Measurements from ENCODE around the gene LUZP4. TPM values are rescaled to one million over a fixed set of nuclear protein-coding genes. Genes with fewer than 3 reads are reported as not detected.
A peak's percentile ranks its signal among the peaks of the same experiment; 100 is the strongest.

Gene LUZP4
- total and polyA plus RNA-seq, 10 of the 15 experiments (the other 5 are each of a cell fraction or from before 2014, with no cell fraction given): not detected

- TF ChIP-seq, protein P1, sequence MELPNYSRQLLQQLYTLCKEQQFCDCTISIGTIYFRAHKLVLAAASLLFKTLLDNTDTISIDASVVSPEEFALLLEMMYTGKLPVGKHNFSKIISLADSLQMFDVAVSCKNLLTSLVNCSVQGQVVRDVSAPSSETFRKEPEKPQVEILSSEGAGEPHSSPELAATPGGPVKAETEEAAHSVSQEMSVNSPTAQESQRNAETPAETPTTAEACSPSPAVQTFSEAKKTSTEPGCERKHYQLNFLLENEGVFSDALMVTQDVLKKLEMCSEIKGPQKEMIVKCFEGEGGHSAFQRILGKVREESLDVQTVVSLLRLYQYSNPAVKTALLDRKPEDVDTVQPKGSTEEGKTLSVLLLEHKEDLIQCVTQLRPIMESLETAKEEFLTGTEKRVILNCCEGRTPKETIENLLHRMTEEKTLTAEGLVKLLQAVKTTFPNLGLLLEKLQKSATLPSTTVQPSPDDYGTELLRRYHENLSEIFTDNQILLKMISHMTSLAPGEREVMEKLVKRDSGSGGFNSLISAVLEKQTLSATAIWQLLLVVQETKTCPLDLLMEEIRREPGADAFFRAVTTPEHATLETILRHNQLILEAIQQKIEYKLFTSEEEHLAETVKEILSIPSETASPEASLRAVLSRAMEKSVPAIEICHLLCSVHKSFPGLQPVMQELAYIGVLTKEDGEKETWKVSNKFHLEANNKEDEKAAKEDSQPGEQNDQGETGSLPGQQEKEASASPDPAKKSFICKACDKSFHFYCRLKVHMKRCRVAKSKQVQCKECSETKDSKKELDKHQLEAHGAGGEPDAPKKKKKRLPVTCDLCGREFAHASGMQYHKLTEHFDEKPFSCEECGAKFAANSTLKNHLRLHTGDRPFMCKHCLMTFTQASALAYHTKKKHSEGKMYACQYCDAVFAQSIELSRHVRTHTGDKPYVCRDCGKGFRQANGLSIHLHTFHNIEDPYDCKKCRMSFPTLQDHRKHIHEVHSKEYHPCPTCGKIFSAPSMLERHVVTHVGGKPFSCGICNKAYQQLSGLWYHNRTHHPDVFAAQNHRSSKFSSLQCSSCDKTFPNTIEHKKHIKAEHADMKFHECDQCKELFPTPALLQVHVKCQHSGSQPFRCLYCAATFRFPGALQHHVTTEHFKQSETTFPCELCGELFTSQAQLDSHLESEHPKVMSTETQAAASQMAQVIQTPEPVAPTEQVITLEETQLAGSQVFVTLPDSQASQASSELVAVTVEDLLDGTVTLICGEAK (IDR thresholded peaks at IDR 0.05; ENCODE audit: borderline replicate concordance): no peak
- TF ChIP-seq CHD1 (IDR thresholded peaks at IDR 0.05; ENCODE audit: low read depth, low read length): no peak
- TF ChIP-seq ZBTB4 (CRISPR knock-in tag; IDR thresholded peaks at IDR 0.05): no peak
- no peak for TF ChIP-seq NFXL1 (IDR thresholded peaks at IDR 0.05; ENCODE audit: borderline replicate concordance)
Measured at GRCh38 chrX:115259238-115259875, 30.2 kb upstream of the LUZP4 start (continued).

GRCh38 chrX:115260330-115260729 is 29.2 kb upstream of the LUZP4 start:
- Histone ChIP-seq H4K20me1 (ENCODE audit: control insufficient read depth, insufficient read depth) (no peaks in the 10 kb centered on the region), H3K4me1 (ENCODE audit: control insufficient read depth, insufficient read depth, low read length) (no peaks in the 10 kb centered on the region), H3K9ac (ENCODE audit: control insufficient read depth, insufficient read depth, low read length) (no peak overlapping the region), H3K27me3 (replicated peaks in 1 of 2; ENCODE audit: control insufficient read depth in 2 of 2, insufficient read depth in 2 of 2, low read length in 1 of 2) (no peaks in the 10 kb centered on the region), H3K36me3 (ENCODE audit: control insufficient read depth in 2 of 2, insufficient read depth in 2 of 2, low read length in 1 of 2) (no peaks in the 10 kb centered on the region), H3K27ac (ENCODE audit: control insufficient read depth, insufficient read depth) (no peak overlapping the region), H3K4me2 (ENCODE audit: control insufficient read depth, insufficient read depth) (no peak overlapping the region), H3K79me2 (ENCODE audit: control insufficient read depth, insufficient read depth, low read length) (no peaks in the 10 kb centered on the region), H2AFZ (ENCODE audit: control insufficient read depth, low read depth, low read length) (no peak overlapping the region), H3K9me3 (replicated peaks; ENCODE audit: control insufficient read depth, insufficient read depth, low read length) (no peaks in the 10 kb centered on the region), H3K4me3 (no peak overlapping the region)
- in situ Hi-C loops (cut with MboI): no loop called here
- FAIRE-seq (no peak), ATAC-seq (peak; percentile 48), DNase-seq (ENCODE audit: low read depth, low spot score) (no peak)
- RAD21 ChIA-PET (ENCODE audit: unreplicated experiment): no interaction called here
- 93% methylated on average over 3 of the region's 3 CpGs for WGBS (ENCODE audit: insufficient coverage, insufficient replicate concordance, low lambda C conversion rate, missing lambda C conversion rate)
- POLR2A ChIA-PET: no interaction called here
- intact Hi-C loops (cut with micrococcal nuclease; ENCODE audit: unreplicated experiment): no loop called here
- CTCF ChIA-PET: no interaction called here
- BruUV-seq (replicated peaks): no TSS peak
- SMC1A ChIA-PET (ENCODE audit: uncharacterized antibody, unreplicated experiment): no interaction called here
- TF ChIP-seq DPF2 (IDR thresholded peaks at IDR 0.05): no peak
- no peak for TF ChIP-seq SKIL (IDR thresholded peaks at IDR 0.05; ENCODE audit: low read depth, poor library complexity, severe bottlenecking)
- TF ChIP-seq ZNF274 (IDR thresholded peaks at IDR 0.05; ENCODE audit: insufficient read depth, insufficient read length): no peak
- TF ChIP-seq CTCF (IDR thresholded peaks at IDR 0.05 in 2 of 3, conservative IDR thresholded peaks at IDR 0.05 in 1 of 3; ENCODE audit: control insufficient read depth in 2 of 3, extremely low read depth in 1 of 3, insufficient read depth in 1 of 3, low read depth in 3 of 3, low read length in 3 of 3): no peak
